Fibroblast of lung (primary cell): ENCODE measurements around the gene TMPRSS9. TPM values are rescaled to one million over a fixed set of nuclear protein-coding genes. Genes with fewer than 3 reads are reported as not detected.

Experiments used
- DNase-seq, 2 donors: peaks; one replicate each; pipeline versions ENCODE4 v3.0.0 to v3.0.0-alpha.2; 2010; ENCODE audit warnings: low read depth in 2 of 2
- H2AFZ ChIP-seq: 2 replicates; pipeline ENCODE4 v1.5.1; 2012; ENCODE audit warnings: low read length, control low read depth, inconsistent platforms
- H3K27ac ChIP-seq: 2 replicates; pipeline ENCODE4 v1.5.1; 2011; ENCODE audit warnings: low read length, control low read depth; ENCODE audit not compliant: insufficient read depth
- H3K27me3 ChIP-seq: 2 replicates; pipeline ENCODE4 v1.5.1; 2011; ENCODE audit warnings: mild to moderate bottlenecking, low read length; ENCODE audit not compliant: control insufficient read depth, insufficient read depth
- H3K36me3 ChIP-seq: 2 replicates; pipeline ENCODE4 v1.5.1; 2011; ENCODE audit warnings: low read length; ENCODE audit not compliant: control insufficient read depth, insufficient read depth
- H3K4me1 ChIP-seq: 2 replicates; pipeline ENCODE4 v1.5.1; 2011; ENCODE audit warnings: low read length; ENCODE audit not compliant: control insufficient read depth, insufficient read depth; ENCODE audit errors: extremely low read depth
- H3K4me2 ChIP-seq: 2 replicates; pipeline ENCODE4 v1.5.1; 2011; ENCODE audit warnings: low read length, control low read depth; ENCODE audit not compliant: insufficient read depth; ENCODE audit errors: extremely low read depth
- H3K4me3 ChIP-seq, 4 experiments: fragments of 200-600 bp in 1 of 4; sonication (generic) in 1 of 4; replicated peaks in 1 of 4; 2 replicates each; pipeline ENCODE4 v1.5.1; 2011 to 2016; ENCODE audit warnings: low read length in 4 of 4, low read depth in 3 of 4, mild to moderate bottlenecking in 3 of 4, control low read depth in 2 of 4, inconsistent platforms in 1 of 4, mixed read lengths in 1 of 4; ENCODE audit not compliant: insufficient read depth in 1 of 4; ENCODE audit errors: control extremely low read depth in 1 of 4
- H3K79me2 ChIP-seq: 2 replicates; pipeline ENCODE4 v1.5.1; 2012; ENCODE audit warnings: mild to moderate bottlenecking, low read length, inconsistent platforms; ENCODE audit not compliant: control insufficient read depth, insufficient read depth
- H3K9ac ChIP-seq: 2 replicates; pipeline ENCODE4 v1.5.1; 2011; ENCODE audit warnings: mild to moderate bottlenecking, low read length, control low read depth; ENCODE audit not compliant: insufficient read depth
- H3K9me3 ChIP-seq: 2 replicates; pipeline ENCODE4 v1.5.1; 2012; ENCODE audit warnings: low read depth, low read length; ENCODE audit not compliant: control insufficient read depth, insufficient read depth
- H4K20me1 ChIP-seq: 2 replicates; pipeline ENCODE4 v1.5.1; 2011; ENCODE audit warnings: low read length; ENCODE audit not compliant: control insufficient read depth, insufficient read depth; ENCODE audit errors: extremely low read depth
- CTCF ChIP-seq, 2 donors: IDR thresholded peaks in 1 of 2; conservative IDR thresholded peaks in 1 of 2; 1 replicate in 1 of 2; 2 replicates in 1 of 2; pipeline ENCODE4 v1.5.1; 2011 to 2012; ENCODE audit warnings: low read length in 2 of 2, control low read depth in 1 of 2, inconsistent platforms in 1 of 2, low read depth in 1 of 2, mild to moderate bottlenecking in 1 of 2
- EZH2 ChIP-seq: IDR thresholded peaks from 2 replicates; pipeline ENCODE4 v1.5.1; 2012; ENCODE audit warnings: low read length, control low read depth, mild to moderate bottlenecking; ENCODE audit errors: missing control alignments
- polyA plus RNA-seq, 2 donors: library from polyadenylated mRNA; depleted of rRNA in 1 of 2; stranded (reverse) in 1 of 2; unstranded in 1 of 2; fragments of >200 nt; gene quantifications; 2 replicates each; pipeline ENCODE4 v1.2.1, GENCODE V29; 2011 to 2012; ENCODE audit warnings: missing spikeins in 1 of 2
- total RNA-seq: library from RNA; depleted of rRNA; stranded (reverse); fragments of >200 nt; gene quantifications from 2 replicates; pipeline ENCODE4 v1.2.1, GENCODE V29; 2014

TMPRSS9 gene
- total and polyA plus RNA-seq, 2 donors (not counting 1 experiment from before 2014, with no cell fraction given) = not detected

GRCh38 chr19:2341982-2342381 is 18.1 kb upstream of the TMPRSS9 start:
- H3K4me1 ChIP-seq = no peaks in the 10 kb centered on the region
- no peak overlapping the region for H2AFZ ChIP-seq
- no peaks in the 10 kb centered on the region for H4K20me1 ChIP-seq
- H3K79me2 ChIP-seq = no peaks in the 10 kb centered on the region
- H3K4me3 ChIP-seq = no peak overlapping the region
- no peak for DNase-seq
- no peaks in the 10 kb centered on the region for H3K27me3 ChIP-seq
- no peak overlapping the region for H3K27ac ChIP-seq
- H3K9me3 ChIP-seq = no peaks in the 10 kb centered on the region
- H3K9ac ChIP-seq = no peak overlapping the region
- TF ChIP-seq CTCF (conservative IDR thresholded peaks at IDR 0.05 in 1 of 2, IDR thresholded peaks at IDR 0.05 in 1 of 2; ENCODE audit: low read depth in 1 of 2, low read length in 2 of 2) = no peak
- no peak for TF ChIP-seq EZH2
- no peak overlapping the region for H3K4me2 ChIP-seq
- H3K36me3 ChIP-seq = peaks cover 14% of the 10 kb centered on the region

GRCh38 chr19:2342656-2343288 is 17.3 kb upstream of the TMPRSS9 start:
- Histone ChIP-seq H3K27me3 (no peaks in the 10 kb centered on the region), H3K27ac (no peak overlapping the region), H3K4me3 (no peak overlapping the region), H3K36me3 (peaks cover 14% of the 10 kb centered on the region), H3K9ac (no peak overlapping the region), H3K4me1 (no peaks in the 10 kb centered on the region), H4K20me1 (no peaks in the 10 kb centered on the region), H3K79me2 (no peaks in the 10 kb centered on the region), H3K9me3 (no peaks in the 10 kb centered on the region), H3K4me2 (no peak overlapping the region), H2AFZ (no peak overlapping the region)
- no peak for TF ChIP-seq EZH2
- TF ChIP-seq CTCF (conservative IDR thresholded peaks at IDR 0.05 in 1 of 2, IDR thresholded peaks at IDR 0.05 in 1 of 2; ENCODE audit: low read depth in 1 of 2, low read length in 2 of 2) = no peak
- no peak for DNase-seq

- H3K9me3 ChIP-seq = no peaks in the 10 kb centered on the region
- H3K4me1 ChIP-seq = no peaks in the 10 kb centered on the region
- H3K9ac ChIP-seq = no peak overlapping the region
- no peaks in the 10 kb centered on the region for H3K27me3 ChIP-seq
- no peak overlapping the region for H2AFZ ChIP-seq
- DNase-seq = no peak
- H3K36me3 ChIP-seq = peaks cover 14% of the 10 kb centered on the region
- no peak overlapping the region for H3K4me3 ChIP-seq
- H3K27ac ChIP-seq = no peak overlapping the region
- no peaks in the 10 kb centered on the region for H4K20me1 ChIP-seq
- no peaks in the 10 kb centered on the region for H3K79me2 ChIP-seq
- H3K4me2 ChIP-seq = no peak overlapping the region
- TF ChIP-seq EZH2 = no peak
- no peak for TF ChIP-seq CTCF (conservative IDR thresholded peaks at IDR 0.05 in 1 of 2, IDR thresholded peaks at IDR 0.05 in 1 of 2; ENCODE audit: low read depth in 1 of 2, low read length in 2 of 2)
These were observed 16.6 kb upstream of the TMPRSS9 start for GRCh38 chr19:2343289-2343982.
